DOHH2 (cell line): Measurements from ENCODE around the gene GPAM.

Experiments used
- EZH2phosphoT487 ChIP-seq: fragments of 200-600 bp; sonication (generic); IDR thresholded peaks from 2 replicates; pipeline ENCODE4 v1.6.1; 2017; ENCODE audit warnings: borderline replicate concordance, mild to moderate bottlenecking, antibody characterized with exemption, low read length, moderate library complexity, mixed read lengths
- TF ChIP-seq, protein P1 (sequence below): fragments of 200-600 bp; sonication (generic); IDR thresholded peaks from one replicate; pipeline ENCODE4 v1.5.1; 2014; ENCODE audit warnings: antibody characterized with exemption, mild to moderate bottlenecking, low read depth, low read length; ENCODE audit not compliant: poor library complexity, severe bottlenecking

DNA sequence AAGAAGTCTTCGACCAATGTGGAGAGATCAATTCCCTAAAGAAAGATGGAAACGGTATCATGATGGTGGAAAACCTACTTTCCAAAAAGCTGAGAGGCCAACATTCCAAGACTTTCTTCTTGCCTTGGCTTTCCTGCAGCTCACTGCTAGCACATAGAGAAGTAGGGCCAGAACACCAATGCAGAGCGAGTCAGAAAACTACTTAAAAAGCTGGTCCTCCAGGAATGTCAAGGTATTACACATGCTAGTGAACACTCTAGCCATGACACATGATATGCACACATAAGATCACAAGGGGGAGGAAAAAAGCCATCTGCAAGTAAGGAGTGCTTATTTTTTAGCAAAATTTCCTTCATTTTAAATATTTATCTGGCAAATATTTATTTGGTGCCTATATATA is 22.7 kb downstream of the GPAM start:
- TF ChIP-seq, protein P1, sequence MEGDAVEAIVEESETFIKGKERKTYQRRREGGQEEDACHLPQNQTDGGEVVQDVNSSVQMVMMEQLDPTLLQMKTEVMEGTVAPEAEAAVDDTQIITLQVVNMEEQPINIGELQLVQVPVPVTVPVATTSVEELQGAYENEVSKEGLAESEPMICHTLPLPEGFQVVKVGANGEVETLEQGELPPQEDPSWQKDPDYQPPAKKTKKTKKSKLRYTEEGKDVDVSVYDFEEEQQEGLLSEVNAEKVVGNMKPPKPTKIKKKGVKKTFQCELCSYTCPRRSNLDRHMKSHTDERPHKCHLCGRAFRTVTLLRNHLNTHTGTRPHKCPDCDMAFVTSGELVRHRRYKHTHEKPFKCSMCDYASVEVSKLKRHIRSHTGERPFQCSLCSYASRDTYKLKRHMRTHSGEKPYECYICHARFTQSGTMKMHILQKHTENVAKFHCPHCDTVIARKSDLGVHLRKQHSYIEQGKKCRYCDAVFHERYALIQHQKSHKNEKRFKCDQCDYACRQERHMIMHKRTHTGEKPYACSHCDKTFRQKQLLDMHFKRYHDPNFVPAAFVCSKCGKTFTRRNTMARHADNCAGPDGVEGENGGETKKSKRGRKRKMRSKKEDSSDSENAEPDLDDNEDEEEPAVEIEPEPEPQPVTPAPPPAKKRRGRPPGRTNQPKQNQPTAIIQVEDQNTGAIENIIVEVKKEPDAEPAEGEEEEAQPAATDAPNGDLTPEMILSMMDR = no peak
- no peak for TF ChIP-seq EZH2phosphoT487
